HG03432 (cell line): ENCODE data around the gene KIRREL3.

Experiments
- ATAC-seq: cut with Tn5 transposase; IDR thresholded peaks from one replicate; pipeline ENCODE4 v1.9.1; 2021; ENCODE audit warnings: mild to moderate bottlenecking, moderate library complexity; ENCODE audit not compliant: unreplicated experiment

Gene KIRREL3

GRCh38 chr11:126495281-126496220 is 505.0 kb downstream of the KIRREL3 start:
- ATAC-seq, result no peak

- no peak for ATAC-seq
Observed at GRCh38 chr11:126494831-126495230, 505.7 kb downstream of the KIRREL3 start.

DNA sequence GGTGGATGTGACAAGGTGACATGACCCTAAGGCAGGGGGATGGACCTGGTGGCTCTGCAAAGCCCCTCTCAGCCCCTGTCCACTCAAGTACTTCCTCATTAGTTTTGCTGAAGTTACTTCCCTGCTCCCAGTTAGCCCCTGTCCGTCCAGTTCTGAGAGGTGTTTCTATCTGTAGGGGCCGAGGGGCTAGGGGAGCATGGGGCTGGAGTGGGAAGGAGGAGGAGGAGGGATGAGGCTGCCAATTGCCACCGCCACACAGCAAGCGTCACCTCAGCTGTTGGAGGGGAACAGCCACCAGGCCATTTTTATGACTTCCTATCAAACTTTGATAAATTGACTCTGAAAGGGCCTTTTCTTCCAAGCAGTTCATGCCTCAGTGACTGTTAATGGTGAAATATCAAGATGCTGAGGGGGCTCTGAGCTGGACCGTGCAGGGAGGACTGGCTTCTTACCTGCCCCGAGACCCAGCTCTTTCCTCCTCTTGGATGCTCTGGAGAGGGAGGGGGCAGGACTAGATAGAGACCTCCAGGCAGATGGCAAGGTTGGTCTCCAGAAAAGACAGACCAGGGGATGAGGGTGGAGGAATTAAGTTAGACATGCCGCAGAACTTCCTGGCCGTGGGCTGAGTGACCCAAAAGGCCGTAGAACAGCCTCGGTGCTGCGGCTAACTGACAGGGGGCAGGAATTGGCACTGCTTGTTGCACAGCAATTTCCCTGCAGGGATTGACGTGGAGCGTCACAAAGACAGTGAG is 508.1 kb downstream of the KIRREL3 start:
- no peak for ATAC-seq

GRCh38 chr11:126491092-126491491 is 509.5 kb downstream of the KIRREL3 start:
- no peak for ATAC-seq

- ATAC-seq, result no peak
Observed at GRCh38 chr11:126489836-126490660, 510.5 kb downstream of the KIRREL3 start.

DNA sequence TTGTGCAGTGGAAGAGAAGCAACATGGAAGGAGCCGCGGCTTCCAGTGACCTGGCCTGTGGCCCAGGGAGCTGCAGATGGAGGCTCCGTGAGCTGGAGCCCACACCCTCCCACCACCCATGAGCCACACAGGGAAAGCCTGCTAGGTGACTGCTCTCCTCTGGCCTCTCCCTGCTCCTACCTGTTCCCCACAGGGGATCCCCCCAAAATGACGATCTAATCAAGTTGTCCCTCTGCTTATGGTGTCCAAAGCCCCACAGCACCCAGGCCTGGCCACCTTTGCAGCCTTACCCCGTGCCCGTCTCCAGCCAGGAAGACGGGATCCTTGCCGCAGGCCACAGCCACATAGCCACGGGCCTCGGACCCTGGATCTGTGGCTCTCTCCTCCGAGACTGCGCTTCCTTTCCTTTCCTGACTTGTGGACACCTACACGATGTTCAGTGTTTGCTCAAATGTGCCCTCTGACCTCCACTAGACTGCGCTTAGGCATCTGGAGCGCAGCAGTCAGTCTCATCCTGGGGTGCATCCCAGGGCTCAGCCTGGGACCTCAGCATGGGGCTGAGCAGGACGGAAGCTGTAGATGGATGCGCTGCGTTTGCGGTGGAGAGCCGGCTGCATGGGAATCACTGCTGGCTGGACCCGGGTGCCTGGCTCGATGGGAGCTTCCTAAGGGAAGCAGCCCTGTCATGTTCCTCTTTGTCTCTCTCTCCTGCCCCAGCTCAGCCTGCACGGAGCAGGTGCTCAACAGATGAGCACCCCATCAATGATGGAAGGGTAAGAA is 511.8 kb downstream of the KIRREL3 start:
- no peak for ATAC-seq

DNA sequence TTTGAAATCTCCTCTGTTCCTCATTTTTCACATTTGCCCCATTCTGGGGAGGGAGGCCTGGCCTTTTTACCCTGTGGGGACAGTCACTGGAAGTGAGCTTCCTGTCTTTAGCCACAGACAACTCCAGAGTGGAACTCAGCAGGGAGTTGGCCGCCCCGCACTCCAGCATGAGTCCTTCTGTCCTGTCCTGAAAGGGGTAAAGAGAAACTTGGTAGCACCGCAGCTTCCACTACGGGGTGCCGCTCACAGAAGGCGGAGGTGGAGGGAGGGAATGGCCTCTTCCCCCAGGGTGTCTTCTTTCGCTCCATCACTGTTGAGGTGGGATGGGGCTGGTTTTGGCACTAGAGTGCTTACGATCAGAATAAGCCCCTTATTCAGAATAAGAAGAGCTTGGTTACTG is 512.9 kb downstream of the KIRREL3 start:
- no peak for ATAC-seq

DNA sequence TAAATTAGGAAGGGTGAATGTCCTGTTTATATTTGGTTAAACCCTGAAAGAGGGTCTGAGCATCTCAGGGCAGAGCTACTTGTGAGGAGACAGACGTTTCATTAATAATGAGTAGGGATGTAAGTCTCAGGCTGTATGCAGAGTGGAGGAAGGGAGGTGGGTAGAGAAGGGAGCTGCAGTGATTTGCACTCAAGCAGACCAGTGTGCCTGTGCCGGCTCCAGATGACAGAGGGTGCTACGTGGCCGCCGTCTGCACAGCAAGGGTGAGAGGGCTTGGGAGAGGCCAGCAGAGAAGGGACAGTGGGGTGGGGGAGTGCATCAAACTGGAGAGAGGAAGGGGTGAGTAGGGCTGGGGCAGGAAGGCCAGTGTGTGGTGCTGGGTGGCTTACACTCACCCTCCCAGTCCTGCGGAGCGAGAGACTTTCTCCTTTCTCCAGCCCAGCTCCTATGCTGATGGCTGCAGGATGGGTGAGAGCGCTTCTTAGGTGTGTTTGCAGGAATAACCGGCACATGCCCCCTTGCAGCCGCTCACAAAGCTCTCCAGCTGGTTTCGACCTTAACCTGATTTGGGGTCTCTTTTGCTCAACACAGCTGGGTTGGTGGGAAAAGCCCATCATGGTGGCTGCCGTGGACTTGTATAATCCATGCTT is 514.5 kb downstream of the KIRREL3 start:
- ATAC-seq, result no peak

- ATAC-seq, result peak; percentile 46
Observed at GRCh38 chr11:126485021-126485792, 515.4 kb downstream of the KIRREL3 start.

GRCh38 chr11:126484266-126484665 is 516.3 kb downstream of the KIRREL3 start:
- ATAC-seq, result no peak

- ATAC-seq, result no peak
Observed at GRCh38 chr11:126483621-126484195, 516.9 kb downstream of the KIRREL3 start.

- no peak for ATAC-seq
Observed at GRCh38 chr11:126482586-126483108, 517.9 kb downstream of the KIRREL3 start.

DNA sequence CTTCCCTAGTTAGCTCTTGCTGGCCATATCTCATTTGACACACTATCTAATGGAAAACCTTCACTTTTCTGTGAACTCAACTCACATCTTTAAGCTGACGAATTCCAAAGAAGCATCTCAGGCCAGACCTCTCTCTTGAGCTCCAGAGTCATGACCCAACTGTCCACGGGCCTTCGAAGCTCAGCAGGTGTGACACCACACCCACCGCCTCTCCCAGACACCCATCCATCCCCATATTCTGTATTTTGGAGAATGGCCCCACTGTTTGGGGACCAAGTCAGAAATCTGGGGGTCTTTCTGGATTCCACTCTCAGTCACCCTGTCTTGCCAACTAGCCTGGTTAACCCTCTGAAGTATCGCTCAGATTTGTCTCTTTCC is 519.3 kb downstream of the KIRREL3 start:
- no peak for ATAC-seq

DNA sequence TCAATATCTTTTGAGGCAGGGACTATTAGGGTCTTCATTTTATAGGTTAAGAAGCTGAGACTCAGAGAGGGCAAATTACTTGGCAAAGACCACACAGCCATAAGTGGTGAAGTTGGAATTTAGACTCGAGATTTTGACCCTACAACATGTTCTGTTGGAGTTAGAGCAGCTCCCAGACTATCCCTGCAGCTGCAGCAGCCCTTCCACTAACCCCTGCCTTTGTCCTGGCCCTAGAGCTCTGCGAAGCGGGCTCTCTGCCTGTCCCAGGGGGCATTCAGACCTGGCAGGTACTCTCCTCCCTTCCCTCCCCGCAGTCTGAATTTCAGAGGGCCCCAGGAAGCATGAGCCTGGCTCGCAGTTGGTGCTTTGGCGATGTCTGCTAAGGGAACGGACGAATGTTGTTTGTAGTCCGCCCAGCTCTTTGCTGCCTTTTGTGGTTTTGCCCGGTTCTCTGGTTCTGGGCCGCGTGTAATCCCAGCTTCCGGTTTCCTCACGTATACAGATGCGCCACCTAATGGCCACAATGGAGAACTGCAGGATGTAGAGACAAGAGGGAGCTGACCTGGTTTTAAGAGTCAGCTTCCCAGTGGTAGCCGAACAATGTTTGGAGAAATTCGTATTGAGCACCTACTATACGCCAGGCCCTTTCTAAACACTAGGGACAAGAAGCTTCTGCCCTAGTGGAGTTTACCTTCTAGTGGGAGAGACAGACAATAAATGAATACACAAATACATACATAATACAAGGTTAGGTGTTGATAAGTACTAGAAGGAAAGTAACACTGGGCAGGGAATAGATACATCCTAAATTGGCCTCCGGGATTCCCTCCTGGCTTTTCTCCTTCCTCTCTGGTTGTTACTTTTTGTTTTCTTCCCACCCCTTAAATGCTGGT is 519.9 kb downstream of the KIRREL3 start:
- peak; percentile 73 for ATAC-seq

- ATAC-seq, result no peak
Observed at GRCh38 chr11:126480015-126480409, 520.6 kb downstream of the KIRREL3 start.

- ATAC-seq, result no peak
Observed at GRCh38 chr11:126479178-126479930, 521.2 kb downstream of the KIRREL3 start.

DNA sequence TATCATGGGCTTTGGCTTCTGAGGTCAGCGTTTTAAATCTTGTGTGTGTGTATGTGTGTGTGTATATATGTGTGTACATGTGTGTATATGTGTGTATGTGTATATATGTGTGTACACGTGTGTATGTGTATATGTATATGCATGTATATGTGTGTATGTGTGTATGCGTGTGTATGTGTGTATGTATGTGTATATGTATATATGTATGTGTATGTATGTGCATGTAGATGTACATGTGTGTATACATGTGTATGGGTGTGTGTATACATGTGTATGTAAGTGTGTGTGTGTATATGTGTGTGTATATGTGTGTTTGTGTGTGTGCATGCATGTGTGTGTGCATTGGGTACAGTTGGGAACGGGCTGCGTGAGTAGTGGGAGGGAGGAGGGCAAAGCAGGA is 522.1 kb downstream of the KIRREL3 start:
- no peak for ATAC-seq
